ENCODE measurements around the gene DNAJC15.

Gene DNAJC15

GRCh38 chr13:43088093-43088511 lies 64.7 kb downstream of the DNAJC15 start:
- DNase-seq, result no peak

- no peak for DNase-seq
Observed at GRCh38 chr13:43089912-43090498, 66.6 kb downstream of the DNAJC15 start.

GRCh38 chr13:43094901-43095300 lies 71.5 kb downstream of the DNAJC15 start:
- no peak for DNase-seq

GRCh38 chr13:43095771-43096719 lies 72.7 kb downstream of the DNAJC15 start:
- no peak for DNase-seq

- no peak for DNase-seq
Observed at GRCh38 chr13:43100667-43101066, 77.3 kb downstream of the DNAJC15 start.

- no peak for DNase-seq
Observed at GRCh38 chr13:43102304-43102703, 78.9 kb downstream of the DNAJC15 start.

GRCh38 chr13:43107780-43108179 lies 84.4 kb downstream of the DNAJC15 start:
- DNase-seq, result no peak

- no peak for DNase-seq
Observed at GRCh38 chr13:43110036-43110435, 86.7 kb downstream of the DNAJC15 start.

- no peak for DNase-seq
Observed at GRCh38 chr13:43110658-43111057, 87.3 kb downstream of the DNAJC15 start.

GRCh38 chr13:43111559-43112400 lies 88.4 kb downstream of the DNAJC15 start:
- no peak for DNase-seq

- DNase-seq, result no peak
Observed at GRCh38 chr13:43113603-43114002, 90.2 kb downstream of the DNAJC15 start.

- DNase-seq, result no peak
Observed at GRCh38 chr13:43114504-43114903, 91.1 kb downstream of the DNAJC15 start.

GRCh38 chr13:43115141-43115540 lies 91.8 kb downstream of the DNAJC15 start:
- DNase-seq, result no peak

GRCh38 chr13:43116242-43116641 lies 92.9 kb downstream of the DNAJC15 start:
- DNase-seq, result no peak

GRCh38 chr13:43118521-43118920 lies 95.1 kb downstream of the DNAJC15 start:
- no peak for DNase-seq

GRCh38 chr13:43119206-43119605 lies 95.8 kb downstream of the DNAJC15 start:
- DNase-seq, result no peak

GRCh38 chr13:43122791-43123190 lies 99.4 kb downstream of the DNAJC15 start:
- no peak for DNase-seq

GRCh38 chr13:43123856-43124255 lies 100.5 kb downstream of the DNAJC15 start:
- DNase-seq, result no peak

- no peak for DNase-seq
Observed at GRCh38 chr13:43124490-43124889, 101.1 kb downstream of the DNAJC15 start.

- no peak for DNase-seq
Observed at GRCh38 chr13:43126420-43126819, 103.0 kb downstream of the DNAJC15 start.

- no peak for DNase-seq
Observed at GRCh38 chr13:43127103-43127798, 103.9 kb downstream of the DNAJC15 start.

GRCh38 chr13:43127827-43128226 lies 104.4 kb downstream of the DNAJC15 start:
- no peak for DNase-seq

GRCh38 chr13:43128504-43128961 lies 105.1 kb downstream of the DNAJC15 start:
- DNase-seq, result no peak

Data from NK-92 treated with Interleukin-12 subunit alpha and Interleukin-12 subunit beta, amount 100 ng/mL, for 24 hours (cell line).